Mesenchymal stem cell (in vitro differentiated cells and primary cell): ENCODE measurements around the gene DNAJC15.

Experiments used
- DNase-seq: peaks from one replicate; pipeline ENCODE4 v3.0.0-alpha.2; 2013
- H2AFZ ChIP-seq: one replicate; pipeline ENCODE4 v1.6.1; 2013; ENCODE audit warnings: low read depth, mild to moderate bottlenecking, control low read depth, inconsistent platforms, low read length, moderate library complexity
- H2AK5ac ChIP-seq: 2 replicates; pipeline ENCODE4 v1.6.1; 2013; ENCODE audit warnings: low read length, moderate library complexity, mild to moderate bottlenecking, inconsistent platforms; ENCODE audit not compliant: severe bottlenecking
- H2BK120ac ChIP-seq: one replicate; pipeline ENCODE4 v1.6.1; 2013; ENCODE audit warnings: low read depth, mild to moderate bottlenecking, inconsistent platforms, low read length, moderate library complexity
- H2BK12ac ChIP-seq, 2 experiments: one replicate each; pipeline ENCODE4 v1.6.1; 2013; ENCODE audit warnings: inconsistent platforms in 2 of 2, low read length in 2 of 2, mild to moderate bottlenecking in 2 of 2, moderate library complexity in 2 of 2, control low read depth in 1 of 2
- H2BK15ac ChIP-seq: one replicate; pipeline ENCODE4 v1.6.1; 2013; ENCODE audit warnings: mild to moderate bottlenecking, low read depth, inconsistent platforms; ENCODE audit not compliant: poor library complexity, severe bottlenecking
- H2BK5ac ChIP-seq: 2 replicates; pipeline ENCODE4 v1.6.1; 2013; ENCODE audit warnings: low read depth, mild to moderate bottlenecking, low read length, control low read depth, inconsistent platforms; ENCODE audit not compliant: poor library complexity, severe bottlenecking
- H3K14ac ChIP-seq, 2 experiments: one replicate each; pipeline ENCODE4 v1.6.1; 2013; ENCODE audit warnings: inconsistent platforms in 2 of 2, low read length in 2 of 2, control low read depth in 1 of 2, mild to moderate bottlenecking in 1 of 2, moderate library complexity in 1 of 2
- H3K18ac ChIP-seq, 2 experiments: one replicate each; pipeline ENCODE4 v1.6.1; 2013; ENCODE audit warnings: inconsistent platforms in 2 of 2, low read length in 2 of 2, control low read depth in 1 of 2, low read depth in 1 of 2, mild to moderate bottlenecking in 1 of 2
- H3K23ac ChIP-seq, 2 experiments: one replicate each; pipeline ENCODE4 v1.6.1; 2013; ENCODE audit warnings: inconsistent platforms in 2 of 2, low read length in 2 of 2, mild to moderate bottlenecking in 2 of 2, moderate library complexity in 2 of 2, control low read depth in 1 of 2
- H3K27ac ChIP-seq: 2 replicates; pipeline ENCODE4 v1.5.1; 2013; ENCODE audit warnings: mild to moderate bottlenecking, moderate library complexity, low read length, control low read depth, inconsistent platforms; ENCODE audit not compliant: poor library complexity, severe bottlenecking
- H3K27me3 ChIP-seq, 2 experiments: 2 replicates each; pipeline versions ENCODE4 v1.6.1 to v1.7.0; 2013; ENCODE audit warnings: low read length in 2 of 2, mild to moderate bottlenecking in 2 of 2, moderate library complexity in 2 of 2, control low read depth in 1 of 2, inconsistent platforms in 1 of 2; ENCODE audit not compliant: control insufficient read depth in 1 of 2, insufficient read depth in 1 of 2
- H3K36me3 ChIP-seq, 2 experiments: 2 replicates each; pipeline versions ENCODE4 v1.6.1 to v1.7.0; 2013; ENCODE audit warnings: low read length in 2 of 2, control low read depth in 1 of 2, inconsistent platforms in 1 of 2, low read depth in 1 of 2, mild to moderate bottlenecking in 1 of 2; ENCODE audit not compliant: insufficient read depth in 2 of 2, control insufficient read depth in 1 of 2
- H3K4ac ChIP-seq, 2 experiments: one replicate each; pipeline ENCODE4 v1.6.1; 2013; ENCODE audit warnings: inconsistent platforms in 2 of 2, low read length in 2 of 2, mild to moderate bottlenecking in 2 of 2, moderate library complexity in 2 of 2, control low read depth in 1 of 2, low read depth in 1 of 2
- H3K4me1 ChIP-seq: 2 replicates; pipeline ENCODE4 v1.6.1; 2013; ENCODE audit warnings: low read depth, low read length, control low read depth; ENCODE audit not compliant: control insufficient read depth, insufficient read depth
- H3K4me2 ChIP-seq: 2 replicates; pipeline ENCODE4 v1.6.1; 2013; ENCODE audit warnings: low read length, mild to moderate bottlenecking, inconsistent platforms; ENCODE audit not compliant: poor library complexity, severe bottlenecking
- H3K4me3 ChIP-seq, 2 experiments: 2 replicates each; pipeline versions ENCODE4 v1.5.1 to v1.7.0; 2013; ENCODE audit warnings: low read length in 2 of 2, mild to moderate bottlenecking in 2 of 2, control low read depth in 1 of 2, low read depth in 1 of 2; ENCODE audit not compliant: insufficient read depth in 1 of 2
- H3K79me1 ChIP-seq: replicated peaks from 2 replicates; pipeline ENCODE4 v1.6.1; 2013; ENCODE audit warnings: mild to moderate bottlenecking, control low read depth, low read length, inconsistent platforms; ENCODE audit not compliant: poor library complexity, severe bottlenecking
- H3K9ac ChIP-seq: 2 replicates; pipeline ENCODE4 v1.7.0; 2013; ENCODE audit warnings: mild to moderate bottlenecking, low read length, moderate library complexity
- H3K9me3 ChIP-seq: 2 replicates; pipeline ENCODE4 v1.7.0; 2013; ENCODE audit warnings: mild to moderate bottlenecking, low read length; ENCODE audit not compliant: control insufficient read depth
- H4K8ac ChIP-seq: one replicate; pipeline ENCODE4 v1.6.1; 2013; ENCODE audit warnings: inconsistent platforms, mild to moderate bottlenecking, low read length, moderate library complexity
- H4K91ac ChIP-seq: one replicate; pipeline ENCODE4 v1.6.1; 2013; ENCODE audit warnings: mild to moderate bottlenecking, low read length, inconsistent platforms
- WGBS: methylation state at CpG from one replicate; pipeline ENCODE4 v1.1.7; 2013; ENCODE audit warnings: mixed read lengths; 5-methylcytosine and 5-hydroxymethylcytosine counted together

DNAJC15 gene

DNA sequence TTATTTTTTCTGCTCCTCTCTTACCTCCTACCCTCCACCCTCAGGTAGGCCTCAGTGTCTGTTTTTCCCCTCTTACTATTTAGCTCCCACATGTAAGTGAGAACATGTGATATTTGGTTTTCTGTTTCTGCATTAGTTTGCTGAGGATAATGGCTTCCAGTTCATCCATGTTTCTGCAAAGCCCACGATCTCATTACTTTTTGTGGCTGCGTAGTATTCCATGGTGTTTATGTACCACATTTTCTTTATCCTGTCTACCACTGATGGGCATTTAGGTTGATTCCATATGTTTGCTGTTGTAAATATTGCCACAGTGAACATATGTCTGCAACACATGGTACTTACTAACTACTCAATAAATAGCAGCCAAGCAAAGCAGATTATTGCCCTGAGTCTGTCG, 56.8 kb downstream of the DNAJC15 start:
- Histone ChIP-seq H4K91ac (no peak overlapping the region), H3K23ac (no peak overlapping the region), H2BK12ac (no peak overlapping the region), H3K9me3 (no peaks in the 10 kb centered on the region), H4K8ac (no peak overlapping the region), H2AK5ac (no peak overlapping the region), H3K18ac (no peak overlapping the region), H3K27me3 (no peaks in the 10 kb centered on the region), H3K27ac (no peak overlapping the region), H3K4ac (no peak overlapping the region), H2BK5ac (no peak overlapping the region), H2AFZ (no peak overlapping the region), H3K4me1 (no peaks in the 10 kb centered on the region), H3K79me1 (no peaks in the 10 kb centered on the region), H3K36me3 (peaks cover 0 to 15% of the 10 kb centered on the region in 2 experiments), H3K14ac (no peak overlapping the region), H3K4me3 (no peak overlapping the region), H2BK120ac (no peak overlapping the region), H3K4me2 (no peak overlapping the region), H2BK15ac (no peak overlapping the region), H3K9ac (no peak overlapping the region)
- 100% methylated on average over 1 of the region's 3 CpGs for WGBS
- no peak for DNase-seq

DNA sequence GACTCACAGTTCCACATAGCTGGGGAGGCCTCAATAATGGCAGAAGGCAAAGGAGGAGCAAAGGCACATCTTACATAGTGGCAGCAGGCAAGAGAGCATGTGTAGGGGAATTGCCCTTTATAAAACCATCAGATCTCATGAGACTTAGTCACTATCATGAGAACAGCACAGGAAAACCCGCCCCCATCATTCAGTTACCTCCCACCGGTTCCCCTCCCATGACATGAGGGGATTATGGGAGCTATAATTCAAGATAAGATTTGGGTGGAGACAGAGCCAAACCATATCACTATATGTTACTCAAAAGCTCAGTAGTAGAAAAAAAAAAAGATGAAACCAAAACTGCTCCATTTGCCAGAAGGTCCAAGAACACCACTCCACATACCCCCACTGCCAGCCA, 58.5 kb downstream of the DNAJC15 start:
- Histone ChIP-seq H2AFZ (no peak overlapping the region), H4K91ac (no peak overlapping the region), H3K4ac (no peak overlapping the region), H2BK5ac (no peak overlapping the region), H3K4me2 (no peak overlapping the region), H3K27ac (no peak overlapping the region), H2BK120ac (no peak overlapping the region), H3K23ac (no peak overlapping the region), H3K9ac (no peak overlapping the region), H3K14ac (no peak overlapping the region), H3K27me3 (no peaks in the 10 kb centered on the region), H2BK12ac (no peak overlapping the region), H2AK5ac (no peak overlapping the region), H4K8ac (no peak overlapping the region), H3K79me1 (no peaks in the 10 kb centered on the region), H3K9me3 (no peaks in the 10 kb centered on the region), H3K36me3 (peaks cover 0 to 15% of the 10 kb centered on the region in 2 experiments), H3K4me1 (no peaks in the 10 kb centered on the region), H3K4me3 (no peak overlapping the region), H2BK15ac (no peak overlapping the region), H3K18ac (no peak overlapping the region)
- WGBS = no CpG with 5 or more reads among the region's 2 CpGs
- DNase-seq = no peak

DNA sequence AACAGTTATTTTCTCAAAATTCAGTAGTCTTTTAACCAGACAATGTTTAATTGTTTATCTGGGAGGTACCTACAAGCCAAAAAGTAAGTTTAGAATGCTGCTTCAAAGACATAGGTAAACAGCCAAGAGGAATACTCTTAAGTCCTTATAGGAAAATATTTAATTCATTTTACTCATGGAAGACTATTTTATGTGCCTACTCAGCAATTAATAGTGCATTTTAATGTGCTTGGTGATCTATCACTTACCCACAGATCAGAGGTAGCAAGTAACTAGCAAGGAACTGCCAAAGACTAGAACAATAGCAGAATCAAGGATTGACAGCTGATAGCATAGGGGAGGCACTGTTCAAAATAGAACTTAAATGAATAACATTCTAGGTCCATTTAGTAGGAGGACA, 60.4 kb downstream of the DNAJC15 start:
- H3K79me1 ChIP-seq = no peaks in the 10 kb centered on the region
- H4K91ac ChIP-seq = no peak overlapping the region
- H2BK12ac ChIP-seq = no peak overlapping the region
- H3K4ac ChIP-seq = no peak overlapping the region
- no peak overlapping the region for H3K18ac ChIP-seq
- no peak for DNase-seq
- H3K36me3 ChIP-seq = peaks cover 0 to 16% of the 10 kb centered on the region in 2 experiments
- no peak overlapping the region for H3K4me2 ChIP-seq
- peak overlapping the region; percentile 6 for H3K9ac ChIP-seq
- H2BK120ac ChIP-seq = no peak overlapping the region
- H3K27me3 ChIP-seq = no peaks in the 10 kb centered on the region
- H2BK5ac ChIP-seq = no peak overlapping the region
- H2BK15ac ChIP-seq = no peak overlapping the region
- H2AFZ ChIP-seq = no peak overlapping the region
- no peak overlapping the region for H2AK5ac ChIP-seq
- H3K9me3 ChIP-seq = no peaks in the 10 kb centered on the region
- no peaks in the 10 kb centered on the region for H3K4me1 ChIP-seq
- no peak overlapping the region for H3K14ac ChIP-seq
- H4K8ac ChIP-seq = no peak overlapping the region
- no peak overlapping the region for H3K4me3 ChIP-seq
- no peak overlapping the region for H3K27ac ChIP-seq
- no peak overlapping the region for H3K23ac ChIP-seq

DNA sequence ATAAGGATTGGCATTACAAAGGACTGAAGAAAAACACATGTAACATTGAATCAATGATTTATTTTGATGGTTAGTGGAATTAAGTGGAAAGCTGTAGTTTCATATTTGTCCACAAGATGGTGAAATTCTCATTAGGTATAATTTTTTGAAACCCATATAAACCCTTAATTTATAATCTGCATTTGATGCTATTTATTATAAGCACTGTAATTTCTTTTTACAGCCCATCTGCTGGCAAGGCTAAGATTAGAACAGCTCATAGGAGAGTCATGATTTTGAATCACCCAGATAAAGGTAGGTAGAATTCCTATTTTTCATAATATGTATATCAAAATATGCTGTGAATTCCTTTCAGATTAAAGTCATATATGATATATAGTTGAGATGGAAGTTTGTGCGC, 62.2 kb downstream of the DNAJC15 start:
- Histone ChIP-seq H2BK15ac (no peak overlapping the region), H2BK120ac (no peak overlapping the region), H2AK5ac (no peak overlapping the region), H3K4me3 (no peak overlapping the region), H2AFZ (no peak overlapping the region), H3K27ac (no peak overlapping the region), H4K8ac (no peak overlapping the region), H3K18ac (no peak overlapping the region), H3K9me3 (peaks cover 5% of the 10 kb centered on the region), H2BK12ac (no peak overlapping the region), H3K79me1 (no peaks in the 10 kb centered on the region), H3K4ac (no peak overlapping the region), H3K23ac (no peak overlapping the region), H4K91ac (no peak overlapping the region), H3K4me2 (no peak overlapping the region), H3K4me1 (no peaks in the 10 kb centered on the region), H3K9ac (peak overlapping the region; percentile 93), H3K27me3 (no peaks in the 10 kb centered on the region), H3K36me3 (peaks cover 0 to 18% of the 10 kb centered on the region in 2 experiments), H2BK5ac (no peak overlapping the region), H3K14ac (no peak overlapping the region)
- WGBS = 90% methylated on average over 1 of the region's 1 CpG
- peak; percentile 52 for DNase-seq
